HepG2 (cell line): ENCODE data around the gene ADPRS. TPM values are rescaled to one million over a fixed set of nuclear protein-coding genes. Genes with fewer than 3 reads are reported as not detected.

Experiments
- ATAC-seq: fragments of 200-7000 bp; cut with Tn5 transposase; 3 replicates; pipeline ENCODE4 v1.9.1; 2020; ENCODE audit warnings: mild to moderate bottlenecking, moderate library complexity
- BruUV-seq: library from RNA; stranded (reverse); fragments of 400-500 nt; replicated peaks from 2 replicates; lab custom pipeline; 2021; lab: Mats Ljungman, UMichigan
- CTCF ChIA-PET: fragments of 300-600 bp; formaldehyde crosslinking; extraction: SDS; loops from one replicate; lab custom pipeline; 2021; ENCODE audit warnings: low total read pairs, inconsistent platforms, low intra/inter-chr PET ratio; lab: Yijun Ruan, JAX
- POLR2A ChIA-PET: fragments of 350-600 bp; sonication (Branson Sonifier 250); formaldehyde crosslinking; loops from one replicate; lab custom pipeline; 2020; ENCODE audit warnings: antibody characterized with exemption, inconsistent platforms; lab: Yijun Ruan, JAX
- DNase-seq: peaks from one replicate; pipeline ENCODE4 v3.0.0-alpha.2; 2015; ENCODE audit warnings: low spot score
- FAIRE-seq: peaks from 3 replicates; lab custom pipeline; 2011; peaks lifted over from hg19 to GRCh38; lab: Jason Lieb, UNC
- H2AFZ ChIP-seq: one replicate; pipeline ENCODE4 v1.6.1; 2011; ENCODE audit warnings: low read length, inconsistent platforms
- H3K27ac ChIP-seq: fragments of 300-600 bp; 3 replicates; pipeline ENCODE4 v1.8.0; 2011; ENCODE audit warnings: mixed run types, mild to moderate bottlenecking, mixed read lengths, low read length, inconsistent platforms; ENCODE audit not compliant: insufficient read depth; ENCODE audit errors: extremely low read length
- H3K27me3 ChIP-seq, 2 experiments: fragments of 200-600 bp in 1 of 2; 2 replicates in 1 of 2; 3 replicates in 1 of 2; pipeline versions ENCODE4 v1.6.0 to v1.8.0; 2011; ENCODE audit warnings: low read length in 2 of 2, mild to moderate bottlenecking in 2 of 2, moderate library complexity in 2 of 2, inconsistent platforms in 1 of 2; ENCODE audit not compliant: insufficient read depth in 2 of 2, control insufficient read depth in 1 of 2
- H3K36me3 ChIP-seq, 2 experiments: fragments of 200-600 bp in 1 of 2; replicated peaks in 1 of 2; 2 replicates in 1 of 2; 3 replicates in 1 of 2; pipeline versions ENCODE4 v1.5.1 to v1.8.0; 2011; ENCODE audit warnings: low read length in 2 of 2, inconsistent platforms in 1 of 2; ENCODE audit not compliant: insufficient read depth in 2 of 2, control insufficient read depth in 1 of 2
- H3K4me1 ChIP-seq: 2 replicates; pipeline ENCODE4 v1.5.1; 2012; ENCODE audit warnings: low read length, inconsistent platforms; ENCODE audit not compliant: insufficient read depth
- H3K4me2 ChIP-seq: 2 replicates; pipeline ENCODE4 v1.6.0; 2011; ENCODE audit warnings: low read depth, low read length, inconsistent platforms
- H3K4me3 ChIP-seq, 3 experiments: fragments of 200-600 bp in 1 of 3; sonication (generic), shearing (Covaris generic) in 1 of 3; replicated peaks in 1 of 3; 2 replicates each; pipeline ENCODE4 v1.5.1; 2011 to 2016; ENCODE audit warnings: low read length in 3 of 3, inconsistent platforms in 2 of 3, low read depth in 2 of 3, mild to moderate bottlenecking in 2 of 3, control low read depth in 1 of 3, mixed read lengths in 1 of 3; ENCODE audit not compliant: insufficient read depth in 1 of 3
- H3K79me2 ChIP-seq: one replicate; pipeline ENCODE4 v1.6.1; 2011; ENCODE audit warnings: low read length, inconsistent platforms; ENCODE audit not compliant: insufficient read depth
- H3K9ac ChIP-seq: 2 replicates; pipeline ENCODE4 v1.6.0; 2011; ENCODE audit warnings: mild to moderate bottlenecking, low read depth, low read length, inconsistent platforms; ENCODE audit not compliant: insufficient read depth
- H3K9me3 ChIP-seq: 2 replicates; pipeline ENCODE4 v1.5.1; 2012; ENCODE audit warnings: mild to moderate bottlenecking, low read length
- H4K20me1 ChIP-seq: 2 replicates; pipeline ENCODE4 v1.6.0; 2011; ENCODE audit warnings: inconsistent platforms, mild to moderate bottlenecking, low read length, moderate library complexity; ENCODE audit not compliant: insufficient read depth
- CEBPG ChIP-seq: IDR thresholded peaks from 2 replicates; pipeline ENCODE4 v1.6.1; 2016
- TCF12 ChIP-seq, 2 experiments: fragments of 450-650 bp in 1 of 2; sonication (generic) in 1 of 2; formaldehyde crosslinking in 1 of 2; IDR thresholded peaks; 2 replicates each; pipeline versions ENCODE4 v1.6.1 to v1.8.0; 2017 to 2022; ENCODE audit warnings: antibody characterized with exemption in 1 of 2, mild to moderate bottlenecking in 1 of 2, missing genetic modification reagents in 1 of 2, moderate library complexity in 1 of 2
- YY1 ChIP-seq: IDR thresholded peaks from 2 replicates; pipeline ENCODE4 v1.6.1; 2011; ENCODE audit warnings: low read length, low read depth, moderate library complexity, mild to moderate bottlenecking; ENCODE audit not compliant: insufficient read depth, insufficient replicate concordance
- ZFP1 ChIP-seq: IDR thresholded peaks from 2 replicates; pipeline ENCODE4 v1.6.1; 2016
- ZNF282 ChIP-seq: fragments of 450-650 bp; IDR thresholded peaks from 2 replicates; pipeline ENCODE4 v1.6.1; 2018; ENCODE audit not compliant: partially characterized antibody
- ZNF292 ChIP-seq: sonication (generic); formaldehyde crosslinking; IDR thresholded peaks from 2 replicates; pipeline ENCODE4 v1.8.1; 2022; ENCODE audit warnings: mild to moderate bottlenecking, low read depth, missing genetic modification reagents, borderline replicate concordance
- ZNF546 ChIP-seq: sonication (generic); formaldehyde crosslinking; conservative IDR thresholded peaks from 2 replicates; pipeline ENCODE4 v1.8.1; 2023; ENCODE audit warnings: mild to moderate bottlenecking, missing genetic modification reagents
- ZNF567 ChIP-seq: sonication (generic); formaldehyde crosslinking; IDR thresholded peaks from 2 replicates; pipeline ENCODE4 v1.8.1; 2023; ENCODE audit warnings: mild to moderate bottlenecking, missing genetic modification reagents, borderline replicate concordance
- ZNF83 ChIP-seq: sonication (generic); formaldehyde crosslinking; IDR thresholded peaks from 2 replicates; pipeline ENCODE4 v1.4.0; 2020; ENCODE audit warnings: missing genetic modification reagents, mild to moderate bottlenecking, borderline replicate concordance
- ZNF878 ChIP-seq: sonication (generic); formaldehyde crosslinking; IDR thresholded peaks from 2 replicates; pipeline ENCODE4 v1.8.1; 2023; ENCODE audit warnings: mild to moderate bottlenecking, missing genetic modification reagents, moderate library complexity
- WGBS: methylation state at CpG from one replicate; pipeline ENCODE4 v1.1.6; 2017; ENCODE audit warnings: low lambda C conversion rate; 5-methylcytosine and 5-hydroxymethylcytosine counted together
- in situ Hi-C: cut with HindIII; loops from 2 replicates; pipeline ENCODE4 v1.10.0; 2017; ENCODE audit warnings: low pct_unique_long_range_greater_than_20kb; ENCODE audit not compliant: extremely low pct_ligation_motif_present
- intact Hi-C: fragments of 100-400 bp; cut with micrococcal nuclease; formaldehyde crosslinking; loops from one replicate; pipeline ENCODE4 v1.10.0; 2022; ENCODE audit not compliant: unreplicated experiment
- polyA plus RNA-seq, 8 experiments: library from polyadenylated mRNA; depleted of rRNA in 3 of 8; stranded (reverse) in 7 of 8; unstranded in 1 of 8; fragments of >200 nt; fragmentation: Illumina TruSeq in 4 of 8; extraction: Trizol in 4 of 8; gene quantifications; 2 replicates each; pipeline versions ENCODE4 v1.2.1 to v1.2.3, GENCODE V29; 2011 to 2016; ENCODE audit warnings: low read depth in 4 of 8, missing spikeins in 1 of 8, mixed read lengths in 1 of 8; ENCODE audit not compliant: insufficient read depth in 1 of 8
- total RNA-seq, 5 experiments: library from RNA; depleted of rRNA; stranded (reverse); fragments of >200 nt; fragmentation: Illumina TruSeq; extraction: Trizol; gene quantifications; 2 replicates each; pipeline ENCODE4 v1.2.3, GENCODE V29; 2016; ENCODE audit warnings: low read depth in 1 of 5
- TF ChIP-seq, protein P1 (sequence below): sonication (generic); formaldehyde crosslinking; IDR thresholded peaks from 2 replicates; pipeline ENCODE4 v1.8.0; 2022; ENCODE audit warnings: mild to moderate bottlenecking, missing genetic modification reagents
- TF ChIP-seq, protein P2 (sequence below): sonication (generic); formaldehyde crosslinking; IDR thresholded peaks from 2 replicates; pipeline ENCODE4 v1.4.0; 2020; ENCODE audit warnings: mild to moderate bottlenecking, missing genetic modification reagents

ADPRS gene
- total and polyA plus RNA-seq, 2 of the 13 experiments (the other 11 are each of a cell fraction or from before 2014, with no cell fraction given) = 30.6 to 36.4 TPM

DNA sequence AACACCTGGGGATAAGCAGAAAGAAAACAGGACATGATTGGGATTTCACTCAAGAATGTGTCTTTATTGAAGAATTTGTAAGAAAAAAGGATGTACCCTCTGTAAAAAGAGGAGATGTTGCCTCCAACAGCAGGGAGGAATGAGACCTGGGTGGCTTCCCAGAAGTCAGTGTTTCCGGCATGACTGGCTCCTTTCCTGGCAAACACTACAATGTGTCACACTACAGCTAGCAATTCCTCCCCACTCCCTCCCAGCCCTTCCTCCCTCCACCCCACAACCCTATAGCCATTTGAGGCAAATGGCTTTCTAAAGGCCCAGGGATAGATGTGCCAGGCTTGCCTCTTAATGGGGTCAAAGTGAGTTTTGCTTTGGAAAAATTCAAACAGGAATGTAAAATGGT, 47.8 kb downstream of the ADPRS start:
- 100% methylated on average over 1 of the region's 1 CpG for WGBS
- CTCF ChIA-PET = no interaction called here
- H3K4me1 ChIP-seq = peaks cover 18% of the 10 kb centered on the region
- TF ChIP-seq CEBPG (CRISPR knock-in tag) (no peak), ZNF282 (no peak), ZFP1 (CRISPR knock-in tag) (no peak), YY1 (no peak), ZNF292 (CRISPR knock-in tag) (no peak), ZNF878 (CRISPR knock-in tag) (no peak), TCF12 (IDR thresholded peaks at IDR 0.05) (no peak), TCF12 (CRISPR knock-in tag; IDR thresholded peaks at IDR 0.05) (no peak), ZNF546 (CRISPR knock-in tag) (no peak), ZNF83 (no peak), ZNF567 (CRISPR knock-in tag) (no peak)
- TF ChIP-seq, protein P1, sequence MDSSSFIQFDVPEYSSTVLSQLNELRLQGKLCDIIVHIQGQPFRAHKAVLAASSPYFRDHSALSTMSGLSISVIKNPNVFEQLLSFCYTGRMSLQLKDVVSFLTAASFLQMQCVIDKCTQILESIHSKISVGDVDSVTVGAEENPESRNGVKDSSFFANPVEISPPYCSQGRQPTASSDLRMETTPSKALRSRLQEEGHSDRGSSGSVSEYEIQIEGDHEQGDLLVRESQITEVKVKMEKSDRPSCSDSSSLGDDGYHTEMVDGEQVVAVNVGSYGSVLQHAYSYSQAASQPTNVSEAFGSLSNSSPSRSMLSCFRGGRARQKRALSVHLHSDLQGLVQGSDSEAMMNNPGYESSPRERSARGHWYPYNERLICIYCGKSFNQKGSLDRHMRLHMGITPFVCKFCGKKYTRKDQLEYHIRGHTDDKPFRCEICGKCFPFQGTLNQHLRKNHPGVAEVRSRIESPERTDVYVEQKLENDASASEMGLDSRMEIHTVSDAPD = no peak
- TF ChIP-seq, protein P2, sequence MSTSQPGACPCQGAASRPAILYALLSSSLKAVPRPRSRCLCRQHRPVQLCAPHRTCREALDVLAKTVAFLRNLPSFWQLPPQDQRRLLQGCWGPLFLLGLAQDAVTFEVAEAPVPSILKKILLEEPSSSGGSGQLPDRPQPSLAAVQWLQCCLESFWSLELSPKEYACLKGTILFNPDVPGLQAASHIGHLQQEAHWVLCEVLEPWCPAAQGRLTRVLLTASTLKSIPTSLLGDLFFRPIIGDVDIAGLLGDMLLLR = no peak
- TF ChIP-seq, all 625 proteins: peak for 0
- Histone ChIP-seq H3K9me3 (no peaks in the 10 kb centered on the region), H3K27me3 (no peaks in the 10 kb centered on the region), H3K9ac (no peak overlapping the region), H3K79me2 (no peaks in the 10 kb centered on the region), H3K4me2 (no peak overlapping the region), H4K20me1 (no peaks in the 10 kb centered on the region), H3K27ac (no peak overlapping the region), H3K4me3 (no peak overlapping the region), H2AFZ (no peak overlapping the region), H3K36me3 (peaks cover 14 to 38% of the 10 kb centered on the region in 2 experiments; a peak in 4 of 5 replicates)
- no TSS peak for BruUV-seq
- POLR2A ChIA-PET = no interaction called here
- intact Hi-C loops = no loop called here
- DNase-seq (no peak), FAIRE-seq (no peak), ATAC-seq (no peak)
- in situ Hi-C loops = no loop called here
